HFFc6 (cell line): Measurements from ENCODE around the gene GLIS1. TPM values are rescaled to one million over a fixed set of nuclear protein-coding genes. Genes with fewer than 3 reads are reported as not detected.

Experiments used
- DNase-seq: peaks from one replicate; pipeline ENCODE4 v3.0.0-alpha.2; 2018
- H3K27ac Mint-ChIP-seq: 2 replicates; pipeline ENCODE4 v1.8.0; 2020; ENCODE audit warnings: mild to moderate bottlenecking, mixed read lengths
- H3K27me3 Mint-ChIP-seq: 2 replicates; pipeline ENCODE4 v1.8.0; 2021; ENCODE audit warnings: mild to moderate bottlenecking, moderate library complexity, mixed read lengths; ENCODE audit not compliant: insufficient read depth
- H3K36me3 Mint-ChIP-seq: 2 replicates; pipeline ENCODE4 v1.8.0; 2021; ENCODE audit warnings: low read depth, mixed read lengths
- H3K4me1 Mint-ChIP-seq: 2 replicates; pipeline ENCODE4 v1.8.0; 2020; ENCODE audit warnings: low read depth, mixed read lengths
- H3K4me3 Mint-ChIP-seq: 2 replicates; pipeline ENCODE4 v1.8.0; 2020; ENCODE audit warnings: mild to moderate bottlenecking, moderate library complexity, mixed read lengths
- H3K9me3 Mint-ChIP-seq: 2 replicates; pipeline ENCODE4 v1.8.0; 2020; ENCODE audit warnings: mild to moderate bottlenecking, mixed read lengths
- total RNA-seq, 6 experiments: library from RNA; stranded (reverse); fragmentation: NEBNext Ultra II Directional; extraction: Animal tissue kit (Norgen Biotek cat#: 25700); gene quantifications; 2 replicates in 1 of 6; 3 replicates in 5 of 6; pipeline ENCODE4 v1.2.3, GENCODE V29; 2021
- TF ChIP-seq, protein P1 (sequence below): fragments of 200-600 bp; sonication (generic); IDR thresholded peaks from 2 replicates; pipeline ENCODE4 v1.5.0; 2021; ENCODE audit warnings: antibody characterized with exemption, mild to moderate bottlenecking

GLIS1 gene
- total RNA-seq, 6 experiments from 2014 or later = 1.1 to 1.9 (median 1.2) TPM

DNA sequence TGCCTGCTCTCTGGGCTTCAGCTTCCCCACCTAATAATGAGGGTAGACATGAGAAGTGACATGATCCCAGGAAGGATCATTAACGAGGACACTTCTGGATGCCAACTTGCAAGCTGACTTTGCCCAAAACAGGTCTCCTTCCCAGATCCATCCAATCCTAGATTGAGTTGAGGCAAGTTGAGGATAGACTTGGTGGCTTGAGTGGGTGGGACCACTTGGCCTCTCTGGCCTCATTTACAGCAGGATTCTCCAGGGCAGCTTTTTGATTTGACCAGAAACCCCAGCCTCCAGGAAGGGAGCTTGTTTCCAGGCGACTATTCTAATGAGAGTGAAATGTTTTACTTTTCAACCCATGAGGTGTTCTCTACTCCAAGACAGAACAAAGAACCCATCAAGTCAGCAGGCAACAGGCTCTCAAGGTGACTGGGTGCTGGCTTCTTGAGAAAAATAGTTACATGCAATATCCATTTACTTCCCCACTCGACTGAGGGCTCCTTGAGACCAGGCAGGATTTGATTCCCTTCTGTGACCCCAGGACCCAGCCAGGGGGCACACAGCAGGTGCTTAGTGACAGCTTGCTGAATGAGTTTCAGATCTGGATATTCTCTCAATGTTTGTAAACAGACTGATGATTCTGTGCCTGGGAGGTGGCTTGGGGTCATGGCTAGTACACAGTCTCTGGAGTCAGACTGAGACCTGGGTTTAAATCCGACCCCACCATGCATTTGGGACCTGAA, 151.5 kb downstream of the GLIS1 start:
- TF ChIP-seq, protein P1, sequence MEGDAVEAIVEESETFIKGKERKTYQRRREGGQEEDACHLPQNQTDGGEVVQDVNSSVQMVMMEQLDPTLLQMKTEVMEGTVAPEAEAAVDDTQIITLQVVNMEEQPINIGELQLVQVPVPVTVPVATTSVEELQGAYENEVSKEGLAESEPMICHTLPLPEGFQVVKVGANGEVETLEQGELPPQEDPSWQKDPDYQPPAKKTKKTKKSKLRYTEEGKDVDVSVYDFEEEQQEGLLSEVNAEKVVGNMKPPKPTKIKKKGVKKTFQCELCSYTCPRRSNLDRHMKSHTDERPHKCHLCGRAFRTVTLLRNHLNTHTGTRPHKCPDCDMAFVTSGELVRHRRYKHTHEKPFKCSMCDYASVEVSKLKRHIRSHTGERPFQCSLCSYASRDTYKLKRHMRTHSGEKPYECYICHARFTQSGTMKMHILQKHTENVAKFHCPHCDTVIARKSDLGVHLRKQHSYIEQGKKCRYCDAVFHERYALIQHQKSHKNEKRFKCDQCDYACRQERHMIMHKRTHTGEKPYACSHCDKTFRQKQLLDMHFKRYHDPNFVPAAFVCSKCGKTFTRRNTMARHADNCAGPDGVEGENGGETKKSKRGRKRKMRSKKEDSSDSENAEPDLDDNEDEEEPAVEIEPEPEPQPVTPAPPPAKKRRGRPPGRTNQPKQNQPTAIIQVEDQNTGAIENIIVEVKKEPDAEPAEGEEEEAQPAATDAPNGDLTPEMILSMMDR = no peak
- Mint-ChIP-seq H3K4me1 (peaks cover 16% of the 10 kb centered on the region), H3K9me3 (no peaks in the 10 kb centered on the region), H3K27me3 (peaks cover 22% of the 10 kb centered on the region), H3K4me3 (no peak overlapping the region), H3K36me3 (no peaks in the 10 kb centered on the region), H3K27ac (no peak overlapping the region)
- no peak for DNase-seq

DNA sequence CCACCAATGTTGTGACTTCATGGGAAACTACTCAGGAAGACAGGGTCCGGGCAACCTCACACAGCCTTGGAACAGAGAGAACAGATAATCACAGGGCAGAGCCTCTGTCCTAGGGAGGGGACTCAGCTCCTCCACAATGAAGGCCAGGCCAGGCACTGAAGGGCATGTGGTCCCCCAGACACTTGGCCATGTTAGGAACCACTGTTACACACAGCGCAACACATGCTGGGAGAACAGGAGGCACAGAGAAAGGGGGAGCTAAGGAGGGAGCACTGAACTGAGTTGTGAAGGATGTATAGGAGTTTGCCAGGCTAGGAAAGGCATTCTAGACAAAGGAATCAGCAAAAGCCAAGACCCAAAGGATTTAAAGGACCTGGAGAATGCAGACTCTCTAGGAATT, 152.2 kb downstream of the GLIS1 start:
- Mint-ChIP-seq H3K4me1 (peaks cover 16% of the 10 kb centered on the region), H3K36me3 (no peaks in the 10 kb centered on the region), H3K4me3 (no peak overlapping the region), H3K9me3 (no peaks in the 10 kb centered on the region), H3K27me3 (peaks cover 26% of the 10 kb centered on the region), H3K27ac (no peak overlapping the region)
- TF ChIP-seq, protein P1 = no peak
- DNase-seq = no peak

GRCh38 chr1:53585565-53585964, 153.4 kb downstream of the GLIS1 start:
- TF ChIP-seq, protein P1 = no peak
- H3K9me3 Mint-ChIP-seq = no peaks in the 10 kb centered on the region
- 0 out of 2 replicates have a peak, but pooled peaks cover 4% of the 10 kb centered on the region for H3K36me3 Mint-ChIP-seq
- H3K4me3 Mint-ChIP-seq = no peak overlapping the region
- H3K27me3 Mint-ChIP-seq = peaks cover 25% of the 10 kb centered on the region
- no peak overlapping the region for H3K27ac Mint-ChIP-seq
- H3K4me1 Mint-ChIP-seq = peaks cover 16% of the 10 kb centered on the region
- DNase-seq = no peak

GRCh38 chr1:53585129-53585528, 153.8 kb downstream of the GLIS1 start:
- peaks cover 25% of the 10 kb centered on the region for H3K27me3 Mint-ChIP-seq
- H3K36me3 Mint-ChIP-seq = 0 out of 2 replicates have a peak, but pooled peaks cover 4% of the 10 kb centered on the region
- H3K4me1 Mint-ChIP-seq = peaks cover 16% of the 10 kb centered on the region
- TF ChIP-seq, protein P1 = no peak
- no peak overlapping the region for H3K27ac Mint-ChIP-seq
- no peak for DNase-seq
- H3K4me3 Mint-ChIP-seq = no peak overlapping the region
- H3K9me3 Mint-ChIP-seq = no peaks in the 10 kb centered on the region

DNA sequence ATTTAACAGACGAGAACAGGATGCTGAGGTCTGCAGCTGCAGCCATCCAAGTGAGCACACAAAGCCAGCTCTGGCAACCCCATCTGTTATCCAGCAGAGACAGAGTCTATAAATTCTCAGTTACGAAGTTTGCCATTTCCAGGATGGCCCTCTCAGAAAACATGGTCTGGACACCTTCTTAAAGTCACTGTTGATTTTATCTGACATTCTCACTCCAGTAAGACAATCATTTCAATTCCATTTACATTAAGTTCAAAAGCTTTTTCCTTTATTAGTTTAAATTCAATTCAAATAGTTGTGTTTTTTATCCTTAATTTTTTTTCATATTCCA, 154.2 kb downstream of the GLIS1 start:
- Mint-ChIP-seq H3K4me1 (peaks cover 16% of the 10 kb centered on the region), H3K4me3 (no peak overlapping the region), H3K36me3 (0 out of 2 replicates have a peak, but pooled peaks cover 4% of the 10 kb centered on the region), H3K9me3 (no peaks in the 10 kb centered on the region), H3K27ac (no peak overlapping the region), H3K27me3 (peaks cover 25% of the 10 kb centered on the region)
- TF ChIP-seq, protein P1 = no peak
- no peak for DNase-seq
